OCI-LY3 (cell line): ENCODE data around the gene CLDN11.

Experiments used
- EZH2phosphoT487 ChIP-seq: fragments of 200-600 bp; shearing (Covaris generic); IDR thresholded peaks from 2 replicates; pipeline ENCODE4 v1.6.1; 2018; ENCODE audit warnings: antibody characterized with exemption, mixed run types, low read depth
- TF ChIP-seq, protein P1 (sequence below): fragments of 200-600, 300-600 bp; sonication (generic); IDR thresholded peaks from 2 replicates; pipeline ENCODE4 v1.5.1; 2014; ENCODE audit warnings: antibody characterized with exemption, low read length, low read depth

DNA sequence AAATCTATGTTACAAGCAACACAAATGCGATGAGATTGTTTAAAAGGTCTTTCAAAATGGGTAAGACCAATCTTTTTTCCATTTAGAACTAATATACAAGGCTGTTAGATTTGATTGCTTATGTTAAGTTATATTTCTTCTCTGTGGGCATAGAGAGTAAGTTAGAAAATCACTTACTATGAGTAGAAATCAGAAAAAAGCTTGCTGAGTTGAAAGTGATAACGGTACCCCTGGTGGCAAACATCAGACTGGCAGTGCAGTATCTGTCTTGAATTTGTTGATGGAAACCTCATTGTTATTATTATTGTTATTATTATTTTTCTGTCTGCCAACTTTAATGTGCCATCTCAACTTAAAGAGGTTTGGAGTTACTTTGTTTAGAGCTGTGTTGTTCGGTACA, 12.4 kb downstream of the CLDN11 start:
- TF ChIP-seq, protein P1, sequence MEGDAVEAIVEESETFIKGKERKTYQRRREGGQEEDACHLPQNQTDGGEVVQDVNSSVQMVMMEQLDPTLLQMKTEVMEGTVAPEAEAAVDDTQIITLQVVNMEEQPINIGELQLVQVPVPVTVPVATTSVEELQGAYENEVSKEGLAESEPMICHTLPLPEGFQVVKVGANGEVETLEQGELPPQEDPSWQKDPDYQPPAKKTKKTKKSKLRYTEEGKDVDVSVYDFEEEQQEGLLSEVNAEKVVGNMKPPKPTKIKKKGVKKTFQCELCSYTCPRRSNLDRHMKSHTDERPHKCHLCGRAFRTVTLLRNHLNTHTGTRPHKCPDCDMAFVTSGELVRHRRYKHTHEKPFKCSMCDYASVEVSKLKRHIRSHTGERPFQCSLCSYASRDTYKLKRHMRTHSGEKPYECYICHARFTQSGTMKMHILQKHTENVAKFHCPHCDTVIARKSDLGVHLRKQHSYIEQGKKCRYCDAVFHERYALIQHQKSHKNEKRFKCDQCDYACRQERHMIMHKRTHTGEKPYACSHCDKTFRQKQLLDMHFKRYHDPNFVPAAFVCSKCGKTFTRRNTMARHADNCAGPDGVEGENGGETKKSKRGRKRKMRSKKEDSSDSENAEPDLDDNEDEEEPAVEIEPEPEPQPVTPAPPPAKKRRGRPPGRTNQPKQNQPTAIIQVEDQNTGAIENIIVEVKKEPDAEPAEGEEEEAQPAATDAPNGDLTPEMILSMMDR: no peak
- no peak for TF ChIP-seq EZH2phosphoT487
